Kidney (tissue), 14 donors: ENCODE results near the gene PADI6. TPM values are rescaled to one million over a fixed set of nuclear protein-coding genes. Genes with fewer than 3 reads are reported as not detected.

Experiments used
- DNase-seq, 5 donors: peaks; one replicate each; pipeline ENCODE4 v3.0.0-alpha.2; 2013 to 2020
- FAIRE-seq: peaks from 2 replicates; lab custom pipeline; 2012; peaks lifted over from hg19 to GRCh38; lab: Jason Lieb, UNC
- H3K27ac ChIP-seq, 2 donors: one replicate each; pipeline ENCODE4 v1.7.0; 2013; ENCODE audit warnings: low read depth in 2 of 2, low read length in 2 of 2, inconsistent platforms in 1 of 2
- H3K27me3 ChIP-seq: one replicate; pipeline ENCODE4 v1.7.1; 2013; ENCODE audit warnings: low read length, inconsistent platforms; ENCODE audit not compliant: control insufficient read depth, insufficient read depth
- H3K36me3 ChIP-seq, 3 donors: one replicate each; pipeline versions ENCODE4 v1.7.0 to v1.7.1; 2013; ENCODE audit warnings: low read length in 3 of 3, control low read depth in 1 of 3, inconsistent platforms in 1 of 3; ENCODE audit not compliant: insufficient read depth in 3 of 3, control insufficient read depth in 2 of 3
- H3K4me1 ChIP-seq, 3 donors: one replicate each; pipeline versions ENCODE4 v1.7.0 to v1.7.1; 2013; ENCODE audit warnings: low read length in 3 of 3, inconsistent platforms in 1 of 3, low read depth in 1 of 3; ENCODE audit not compliant: control insufficient read depth in 2 of 3, insufficient read depth in 2 of 3
- H3K4me3 ChIP-seq, 3 donors: one replicate each; pipeline versions ENCODE4 v1.7.0 to v1.8.1; 2013; ENCODE audit warnings: low read length in 3 of 3, control low read depth in 1 of 3, inconsistent platforms in 1 of 3
- H3K9ac ChIP-seq, 3 donors: one replicate each; pipeline versions ENCODE4 v1.7.0 to v1.7.1; 2013; ENCODE audit warnings: low read length in 3 of 3, control low read depth in 1 of 3, inconsistent platforms in 1 of 3
- H3K9me3 ChIP-seq, 3 donors: one replicate each; pipeline versions ENCODE4 v1.7.0 to v1.7.1; 2013; ENCODE audit warnings: low read length in 3 of 3, control low read depth in 1 of 3, inconsistent platforms in 1 of 3; ENCODE audit not compliant: control insufficient read depth in 2 of 3, insufficient read depth in 1 of 3
- intact Hi-C: fragments of 100-400 bp; cut with DNase I; formaldehyde crosslinking; loops from one replicate; pipeline ENCODE4 v1.11.1; 2022
- polyA plus RNA-seq: library from polyadenylated mRNA; stranded (reverse); fragments of 350-450 nt; fragmentation: Illumina TruSeq; extraction: RNeasy Lipid Tissue Mini Kit (QIAGEN cat#74804); gene quantifications from one replicate; pipeline ENCODE4 v1.2.3, GENCODE V29; 2014; ENCODE audit warnings: low read depth, low replicate concordance; ENCODE audit not compliant: insufficient read depth
- total RNA-seq: library from RNA; stranded (reverse); fragmentation: NEBNext Ultra II Directional; extraction: Animal tissue kit (Norgen Biotek cat#: 25700); gene quantifications from one replicate; pipeline ENCODE4 v1.2.1, GENCODE V29; 2021
- TF ChIP-seq, protein P1 (sequence below): IDR thresholded peaks from 3 replicates; pipeline ENCODE4 v1.5.1; 2012; ENCODE audit warnings: mild to moderate bottlenecking, moderate library complexity, borderline replicate concordance; ENCODE audit not compliant: insufficient read depth; ENCODE audit errors: extremely low read depth
- donor health status: control.
- donor health status: control.
- donor health status: control.
- donor health status: control.
- donor health status: control.
- donor health status: DM: yes; HTN: yes; CAD: no.
- donor health status: Normal renal cell carcinoma (clear cell type).

The PADI6 gene
- total and polyA plus RNA-seq, 2 donors from 2014 or later: not detected

DNA sequence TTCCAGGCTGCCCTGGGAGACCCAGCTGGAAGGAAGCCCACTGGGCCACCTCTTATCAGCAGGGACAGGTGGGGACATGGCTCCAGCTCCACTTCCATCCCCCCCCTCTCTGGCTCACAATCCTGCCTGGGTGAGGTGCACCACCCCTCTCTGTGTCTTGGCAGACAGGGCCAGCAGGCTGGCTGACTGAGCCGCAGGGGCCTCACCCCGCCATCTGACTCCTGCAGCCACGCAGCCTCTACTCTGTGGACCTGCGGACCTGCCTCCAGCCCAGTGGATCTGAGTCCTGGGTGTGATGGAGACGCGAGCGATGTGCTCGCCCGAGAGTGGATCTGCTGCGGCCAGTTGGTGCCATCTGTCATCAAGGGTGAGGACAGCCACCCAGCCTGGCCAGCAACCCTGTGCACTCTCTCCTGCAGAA is 37.4 kb downstream of the PADI6 start:
- Histone ChIP-seq H3K27me3 (no peaks in the 10 kb centered on the region), H3K27ac (no peak overlapping the region), H3K9ac (no peak overlapping the region), H3K9me3 (no peaks in the 10 kb centered on the region), H3K36me3 (peaks cover 7 to 41% (median 33%) of the 10 kb centered on the region in 3 donors), H3K4me3 (no peak overlapping the region), H3K4me1 (no peaks in the 10 kb centered on the region)
- no peak for DNase-seq
- TF ChIP-seq, protein P1, sequence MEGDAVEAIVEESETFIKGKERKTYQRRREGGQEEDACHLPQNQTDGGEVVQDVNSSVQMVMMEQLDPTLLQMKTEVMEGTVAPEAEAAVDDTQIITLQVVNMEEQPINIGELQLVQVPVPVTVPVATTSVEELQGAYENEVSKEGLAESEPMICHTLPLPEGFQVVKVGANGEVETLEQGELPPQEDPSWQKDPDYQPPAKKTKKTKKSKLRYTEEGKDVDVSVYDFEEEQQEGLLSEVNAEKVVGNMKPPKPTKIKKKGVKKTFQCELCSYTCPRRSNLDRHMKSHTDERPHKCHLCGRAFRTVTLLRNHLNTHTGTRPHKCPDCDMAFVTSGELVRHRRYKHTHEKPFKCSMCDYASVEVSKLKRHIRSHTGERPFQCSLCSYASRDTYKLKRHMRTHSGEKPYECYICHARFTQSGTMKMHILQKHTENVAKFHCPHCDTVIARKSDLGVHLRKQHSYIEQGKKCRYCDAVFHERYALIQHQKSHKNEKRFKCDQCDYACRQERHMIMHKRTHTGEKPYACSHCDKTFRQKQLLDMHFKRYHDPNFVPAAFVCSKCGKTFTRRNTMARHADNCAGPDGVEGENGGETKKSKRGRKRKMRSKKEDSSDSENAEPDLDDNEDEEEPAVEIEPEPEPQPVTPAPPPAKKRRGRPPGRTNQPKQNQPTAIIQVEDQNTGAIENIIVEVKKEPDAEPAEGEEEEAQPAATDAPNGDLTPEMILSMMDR: no peak
- no peak for FAIRE-seq
- intact Hi-C loops: no loop called here

DNA sequence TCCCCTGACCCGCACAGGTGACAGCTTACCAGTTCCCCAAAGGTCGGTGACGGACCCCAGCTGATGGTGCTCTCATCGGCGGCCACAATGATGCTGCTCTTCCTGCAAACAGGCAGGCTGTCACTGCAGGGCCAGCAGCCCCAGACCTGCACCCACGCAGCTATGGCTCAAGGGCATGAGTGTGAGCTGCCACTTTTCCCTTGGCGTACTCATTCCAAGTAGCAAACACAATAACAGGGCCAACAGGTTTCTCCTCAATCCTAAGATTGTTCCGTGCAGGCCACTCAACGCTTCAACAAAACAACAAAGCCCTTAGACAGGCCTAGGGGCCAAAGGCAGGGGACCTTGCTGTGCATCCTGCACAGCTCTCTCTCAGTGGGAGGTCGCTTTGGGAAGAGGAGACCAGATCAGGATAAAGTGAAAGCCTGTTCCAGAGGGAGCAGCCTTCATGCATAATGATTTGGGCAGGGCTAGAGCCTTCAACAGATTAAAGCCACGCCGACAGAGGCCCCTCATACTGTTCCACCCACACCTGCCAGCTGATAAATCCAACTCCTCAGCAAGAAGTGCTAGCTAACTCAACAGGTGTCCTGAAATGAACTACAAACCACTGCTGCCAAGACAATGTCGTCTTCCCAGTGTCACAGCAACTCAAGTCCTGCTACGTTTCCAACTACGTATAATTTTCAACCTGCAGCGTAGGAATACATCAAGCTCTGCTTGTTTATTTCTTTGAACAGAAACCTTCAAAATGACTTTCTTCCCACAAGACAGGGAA is 40.3 kb downstream of the PADI6 start:
- no peak for FAIRE-seq

DNA sequence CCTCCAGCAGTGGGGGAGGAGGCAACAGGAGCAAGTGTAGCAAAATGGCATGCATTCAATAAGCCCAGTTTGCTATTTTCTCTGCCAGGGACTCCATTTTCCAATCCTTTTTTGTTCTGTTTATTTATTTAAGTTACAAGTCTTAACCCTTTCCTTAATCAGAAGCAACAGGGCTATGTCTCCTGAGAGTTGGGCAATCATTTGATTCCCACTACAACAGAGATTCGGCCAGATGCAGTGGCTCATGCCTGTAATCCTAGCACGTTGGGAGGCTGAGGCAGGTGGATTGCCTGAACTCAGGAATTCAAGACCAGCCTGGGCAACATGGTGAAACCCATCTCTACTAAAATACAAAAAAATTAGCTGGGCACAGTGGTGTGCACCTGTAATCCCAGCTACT is 42.0 kb downstream of the PADI6 start:
- H3K4me3 ChIP-seq: no peak overlapping the region
- H3K9me3 ChIP-seq: no peaks in the 10 kb centered on the region
- intact Hi-C loops: no loop called here
- no peak overlapping the region for H3K9ac ChIP-seq
- H3K4me1 ChIP-seq: no peaks in the 10 kb centered on the region
- no peaks in the 10 kb centered on the region for H3K27me3 ChIP-seq
- DNase-seq (no peak), FAIRE-seq (no peak)
- peaks cover 14 to 57% (median 45%) of the 10 kb centered on the region in 3 donors for H3K36me3 ChIP-seq
- TF ChIP-seq, protein P1: no peak
- no peak overlapping the region for H3K27ac ChIP-seq

More for the DNA sequence above, 40.3 kb downstream of the PADI6 start:
- no peak overlapping the region for H3K9ac ChIP-seq
- intact Hi-C loops: no loop called here
- H3K9me3 ChIP-seq: no peaks in the 10 kb centered on the region
- H3K4me1 ChIP-seq: no peaks in the 10 kb centered on the region
- DNase-seq: no peak
- H3K36me3 ChIP-seq: peaks cover 14 to 56% (median 45%) of the 10 kb centered on the region in 3 donors
- TF ChIP-seq, protein P1: no peak
- H3K4me3 ChIP-seq: no peak overlapping the region
- no peaks in the 10 kb centered on the region for H3K27me3 ChIP-seq
- H3K27ac ChIP-seq: no peak overlapping the region

DNA sequence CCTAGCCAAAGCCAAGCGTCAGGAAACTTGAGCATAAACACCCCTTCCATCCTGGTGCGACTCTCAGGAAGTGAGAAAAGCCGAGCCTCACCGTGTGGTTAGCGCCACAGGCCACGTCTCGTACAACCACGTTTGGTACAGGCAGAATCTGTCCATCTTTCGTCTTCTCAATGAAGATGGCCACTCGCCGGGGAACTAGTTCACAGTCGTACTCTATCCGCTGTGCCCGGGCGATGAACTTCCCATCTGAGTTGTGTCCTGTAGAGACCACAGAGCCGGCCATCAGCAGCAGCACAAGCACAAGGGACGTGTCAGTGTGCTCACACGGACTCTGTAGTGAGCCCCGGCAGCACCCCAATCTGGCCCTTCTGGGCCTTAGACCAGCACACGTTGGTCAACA is 44.4 kb downstream of the PADI6 start:
- H3K4me3 ChIP-seq: no peak overlapping the region
- no peaks in the 10 kb centered on the region for H3K27me3 ChIP-seq
- no peak for DNase-seq
- H3K9me3 ChIP-seq: no peaks in the 10 kb centered on the region
- H3K36me3 ChIP-seq: peaks cover 16 to 50% (median 34%) of the 10 kb centered on the region in 3 donors
- intact Hi-C loops: no loop called here
- TF ChIP-seq, protein P1: no peak
- no peak overlapping the region for H3K9ac ChIP-seq
- H3K4me1 ChIP-seq: no peaks in the 10 kb centered on the region
- no peak for FAIRE-seq
- H3K27ac ChIP-seq: no peak overlapping the region
